HepG2 (cell line): Measurements from ENCODE around the gene ACCS.

Experiments
- ATF3 ChIP-seq: sonication (generic); formaldehyde crosslinking; IDR thresholded peaks from 2 replicates; pipeline ENCODE4 v1.4.0; 2020; ENCODE audit warnings: missing genetic modification reagents
- BCL3 ChIP-seq: sonication (generic); formaldehyde crosslinking; IDR thresholded peaks from 2 replicates; pipeline ENCODE4 v1.5.1; 2020; ENCODE audit warnings: mild to moderate bottlenecking, missing genetic modification reagents, moderate library complexity
- CTCF ChIP-seq: sonication (generic); formaldehyde crosslinking; IDR thresholded peaks from 2 replicates; pipeline ENCODE4 v1.5.0; 2020; ENCODE audit warnings: mild to moderate bottlenecking, missing genetic modification reagents, moderate library complexity
- EZH2 ChIP-seq: conservative IDR thresholded peaks from 2 replicates; pipeline ENCODE4 v1.6.1; 2012; ENCODE audit warnings: mild to moderate bottlenecking, low read depth, low read length, moderate library complexity
- KDM5A ChIP-seq: fragments of 200-600 bp; sonication (generic); IDR thresholded peaks from 2 replicates; pipeline ENCODE4 v1.7.0; 2018; ENCODE audit warnings: antibody characterized with exemption, mild to moderate bottlenecking, low read length, borderline replicate concordance
- MTA1 ChIP-seq: sonication (generic); formaldehyde crosslinking; IDR thresholded peaks from 2 replicates; pipeline ENCODE4 v1.4.0; 2020; ENCODE audit warnings: missing genetic modification reagents, mild to moderate bottlenecking, borderline replicate concordance
- PAX8 ChIP-seq: sonication (generic); formaldehyde crosslinking; IDR thresholded peaks from 2 replicates; pipeline ENCODE4 v1.8.0; 2022; ENCODE audit warnings: mild to moderate bottlenecking, missing genetic modification reagents, borderline replicate concordance
- STAT6 ChIP-seq: sonication (generic); formaldehyde crosslinking; IDR thresholded peaks from 2 replicates; pipeline ENCODE4 v1.4.0; 2020; ENCODE audit warnings: missing genetic modification reagents, mild to moderate bottlenecking, borderline replicate concordance
- TF ChIP-seq, protein P1 (sequence below): IDR thresholded peaks from 2 replicates; pipeline ENCODE4 v1.6.1; 2016; ENCODE audit warnings: missing compliant biosample characterization, missing genetic modification reagents, borderline replicate concordance
- TF ChIP-seq, protein P2 (sequence below): sonication (generic); formaldehyde crosslinking; IDR thresholded peaks from 2 replicates; pipeline ENCODE4 v1.4.0; 2020; ENCODE audit warnings: missing genetic modification reagents

DNA sequence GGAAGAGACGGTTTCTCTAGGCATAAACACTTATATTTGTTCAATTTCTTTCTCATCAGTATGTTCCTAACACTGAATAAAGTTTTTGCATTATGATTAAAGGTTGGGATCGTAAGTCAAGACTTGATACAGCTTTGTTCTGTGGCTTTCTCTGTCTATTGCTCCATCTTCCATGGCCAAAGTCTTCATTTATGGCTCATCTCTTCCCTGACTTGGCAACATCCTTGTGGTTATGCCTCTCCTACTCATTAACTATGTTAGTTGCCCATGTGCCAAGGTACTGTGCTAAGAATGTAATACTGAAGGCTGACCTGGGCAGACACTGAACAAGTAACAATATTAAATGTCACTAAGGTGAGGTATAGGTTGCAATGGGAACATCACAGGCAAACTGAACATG lies 19.9 kb upstream of the ACCS start:
- no peak for TF ChIP-seq CTCF (CRISPR knock-in tag)
- no peak for TF ChIP-seq BCL3 (CRISPR knock-in tag)
- TF ChIP-seq, protein P1, sequence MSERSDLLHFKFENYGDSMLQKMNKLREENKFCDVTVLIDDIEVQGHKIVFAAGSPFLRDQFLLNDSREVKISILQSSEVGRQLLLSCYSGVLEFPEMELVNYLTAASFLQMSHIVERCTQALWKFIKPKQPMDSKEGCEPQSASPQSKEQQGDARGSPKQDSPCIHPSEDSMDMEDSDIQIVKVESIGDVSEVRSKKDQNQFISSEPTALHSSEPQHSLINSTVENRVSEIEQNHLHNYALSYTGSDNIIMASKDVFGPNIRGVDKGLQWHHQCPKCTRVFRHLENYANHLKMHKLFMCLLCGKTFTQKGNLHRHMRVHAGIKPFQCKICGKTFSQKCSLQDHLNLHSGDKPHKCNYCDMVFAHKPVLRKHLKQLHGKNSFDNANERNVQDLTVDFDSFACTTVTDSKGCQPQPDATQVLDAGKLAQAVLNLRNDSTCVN (CRISPR knock-in tag) = no peak
- TF ChIP-seq MTA1 = no peak
- TF ChIP-seq PAX8 (CRISPR knock-in tag) = no peak
- TF ChIP-seq, protein P2, sequence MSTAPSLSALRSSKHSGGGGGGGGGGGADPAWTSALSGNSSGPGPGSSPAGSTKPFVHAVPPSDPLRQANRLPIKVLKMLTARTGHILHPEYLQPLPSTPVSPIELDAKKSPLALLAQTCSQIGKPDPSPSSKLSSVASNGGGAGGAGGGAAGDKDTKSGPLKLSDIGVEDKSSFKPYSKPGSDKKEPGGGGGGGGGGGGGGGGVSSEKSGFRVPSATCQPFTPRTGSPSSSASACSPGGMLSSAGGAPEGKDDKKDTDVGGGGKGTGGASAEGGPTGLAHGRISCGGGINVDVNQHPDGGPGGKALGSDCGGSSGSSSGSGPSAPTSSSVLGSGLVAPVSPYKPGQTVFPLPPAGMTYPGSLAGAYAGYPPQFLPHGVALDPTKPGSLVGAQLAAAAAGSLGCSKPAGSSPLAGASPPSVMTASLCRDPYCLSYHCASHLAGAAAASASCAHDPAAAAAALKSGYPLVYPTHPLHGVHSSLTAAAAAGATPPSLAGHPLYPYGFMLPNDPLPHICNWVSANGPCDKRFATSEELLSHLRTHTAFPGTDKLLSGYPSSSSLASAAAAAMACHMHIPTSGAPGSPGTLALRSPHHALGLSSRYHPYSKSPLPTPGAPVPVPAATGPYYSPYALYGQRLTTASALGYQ (CRISPR knock-in tag) = no peak
- TF ChIP-seq KDM5A = no peak
- no peak for TF ChIP-seq STAT6
- TF ChIP-seq EZH2 = no peak
- TF ChIP-seq ATF3 (CRISPR knock-in tag) = no peak
